ENCODE measurements around the gene DGKB. TPM values are rescaled to one million over a fixed set of nuclear protein-coding genes. Genes with fewer than 3 reads are reported as not detected.

The DGKB gene
- total RNA-seq, 1 experiment from 2014 or later, result 0.48 TPM

GRCh38 chr7:14209896-14210484 is 692.6 kb downstream of the DGKB start:
- H3K27me3 ChIP-seq (ENCODE audit: insufficient read depth, low read depth), result no peaks in the 10 kb centered on the region
- H3K4me3 ChIP-seq, result no peak overlapping the region
- H3K79me2 ChIP-seq (ENCODE audit: low read depth), result no peaks in the 10 kb centered on the region
- BruUV-seq (replicated peaks), result no TSS peak
- H3K9me3 ChIP-seq (ENCODE audit: insufficient read depth, low read depth), result no peaks in the 10 kb centered on the region
- H2AFZ ChIP-seq, result no peak overlapping the region
- H3K4me2 ChIP-seq, result no peak overlapping the region
- H4K20me1 ChIP-seq (ENCODE audit: insufficient read depth), result no peaks in the 10 kb centered on the region
- H3F3A ChIP-seq (ENCODE audit: insufficient read depth, low read depth), result no peaks in the 10 kb centered on the region
- H3K36me3 ChIP-seq (ENCODE audit: low read depth), result no peaks in the 10 kb centered on the region
- no peak for DNase-seq
- no peaks in the 10 kb centered on the region for H3K9me2 ChIP-seq (ENCODE audit: insufficient read depth)
- CTCF ChIA-PET, result no interaction called here
- no peak overlapping the region for H3K27ac ChIP-seq
- H3K4me1 ChIP-seq (replicated peaks; ENCODE audit: insufficient read depth), result no peaks in the 10 kb centered on the region
- TF ChIP-seq EZH2 (IDR thresholded peaks at IDR 0.05; ENCODE audit: low read depth) (no peak), CTCF (conservative IDR thresholded peaks at IDR 0.05) (no peak)
- POLR2A ChIA-PET (ENCODE audit: unreplicated experiment), result no interaction called here
- intact Hi-C loops (cut with micrococcal nuclease; ENCODE audit: unreplicated experiment), result no loop called here

- no peaks in the 10 kb centered on the region for H3K9me3 ChIP-seq (ENCODE audit: insufficient read depth, low read depth)
- no peak for DNase-seq
- H2AFZ ChIP-seq, result no peak overlapping the region
- H3K4me1 ChIP-seq (replicated peaks; ENCODE audit: insufficient read depth), result no peaks in the 10 kb centered on the region
- no peak overlapping the region for H3K27ac ChIP-seq
- H3K9me2 ChIP-seq (ENCODE audit: insufficient read depth), result no peaks in the 10 kb centered on the region
- TF ChIP-seq EZH2 (IDR thresholded peaks at IDR 0.05; ENCODE audit: low read depth), result no peak
- TF ChIP-seq CTCF (conservative IDR thresholded peaks at IDR 0.05), result no peak
- ChIA-PET POLR2A (ENCODE audit: unreplicated experiment) (no interaction called here), CTCF (no interaction called here)
- intact Hi-C loops (cut with micrococcal nuclease; ENCODE audit: unreplicated experiment), result no loop called here
- H3F3A ChIP-seq (ENCODE audit: insufficient read depth, low read depth), result no peaks in the 10 kb centered on the region
- H3K27me3 ChIP-seq (ENCODE audit: insufficient read depth, low read depth), result no peaks in the 10 kb centered on the region
- H4K20me1 ChIP-seq (ENCODE audit: insufficient read depth), result no peaks in the 10 kb centered on the region
- no peak overlapping the region for H3K4me3 ChIP-seq
- H3K4me2 ChIP-seq, result no peak overlapping the region
- H3K79me2 ChIP-seq (ENCODE audit: low read depth), result no peaks in the 10 kb centered on the region
- no peaks in the 10 kb centered on the region for H3K36me3 ChIP-seq (ENCODE audit: low read depth)
- BruUV-seq (replicated peaks), result no TSS peak
Measured at GRCh38 chr7:14207711-14208110, 694.8 kb downstream of the DGKB start.

- no peak overlapping the region for H2AFZ ChIP-seq
- H3F3A ChIP-seq (ENCODE audit: insufficient read depth, low read depth), result no peaks in the 10 kb centered on the region
- ChIA-PET POLR2A (ENCODE audit: unreplicated experiment) (no interaction called here), CTCF (no interaction called here)
- no TSS peak for BruUV-seq (replicated peaks)
- intact Hi-C loops (cut with micrococcal nuclease; ENCODE audit: unreplicated experiment), result no loop called here
- no peaks in the 10 kb centered on the region for H3K36me3 ChIP-seq (ENCODE audit: low read depth)
- H3K9me3 ChIP-seq (ENCODE audit: insufficient read depth, low read depth), result no peaks in the 10 kb centered on the region
- H3K4me3 ChIP-seq, result no peak overlapping the region
- no peaks in the 10 kb centered on the region for H3K9me2 ChIP-seq (ENCODE audit: insufficient read depth)
- no peaks in the 10 kb centered on the region for H3K27me3 ChIP-seq (ENCODE audit: insufficient read depth, low read depth)
- TF ChIP-seq CTCF (conservative IDR thresholded peaks at IDR 0.05), result no peak
- H3K27ac ChIP-seq, result no peak overlapping the region
- no peak overlapping the region for H3K4me2 ChIP-seq
- H3K79me2 ChIP-seq (ENCODE audit: low read depth), result no peaks in the 10 kb centered on the region
- DNase-seq, result no peak
- no peaks in the 10 kb centered on the region for H3K4me1 ChIP-seq (replicated peaks; ENCODE audit: insufficient read depth)
- H4K20me1 ChIP-seq (ENCODE audit: insufficient read depth), result no peaks in the 10 kb centered on the region
Measured at GRCh38 chr7:14207138-14207537, 695.4 kb downstream of the DGKB start.

All from PC-9 (cell line).